GM21825 (cell line): Measurements from ENCODE around the gene TBCE.
"Not testable (repeated sequence)": the region's sequence is repeated elsewhere in the genome, so short reads cannot be mapped to it uniquely, and the experiment has no call there.

ENCODE experiments used
- ATAC-seq: cut with Tn5 transposase; IDR thresholded peaks from one replicate; pipeline ENCODE4 v1.9.1; 2021; ENCODE audit warnings: mild to moderate bottlenecking, moderate library complexity; ENCODE audit not compliant: unreplicated experiment

Gene TBCE

DNA sequence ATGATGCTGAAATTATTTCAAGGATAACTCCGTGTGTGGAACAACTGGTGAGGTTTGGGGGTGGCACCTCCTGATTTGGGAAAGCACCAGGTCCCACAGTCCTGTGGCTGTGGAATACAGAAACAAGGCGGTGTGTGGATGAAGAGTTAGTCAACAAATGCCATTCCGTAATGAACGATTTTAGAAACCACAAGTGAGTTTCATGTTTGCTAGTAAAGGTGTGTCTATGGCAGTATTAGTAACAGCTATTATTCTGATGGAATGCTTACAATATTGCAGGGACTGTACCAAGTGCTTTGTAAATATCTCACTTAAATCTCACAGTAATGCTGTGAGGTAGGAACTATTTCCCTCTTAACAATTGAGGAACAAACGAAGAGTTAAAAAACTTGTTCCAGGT, 83.2 kb downstream of the TBCE start:
- ATAC-seq: no peak

DNA sequence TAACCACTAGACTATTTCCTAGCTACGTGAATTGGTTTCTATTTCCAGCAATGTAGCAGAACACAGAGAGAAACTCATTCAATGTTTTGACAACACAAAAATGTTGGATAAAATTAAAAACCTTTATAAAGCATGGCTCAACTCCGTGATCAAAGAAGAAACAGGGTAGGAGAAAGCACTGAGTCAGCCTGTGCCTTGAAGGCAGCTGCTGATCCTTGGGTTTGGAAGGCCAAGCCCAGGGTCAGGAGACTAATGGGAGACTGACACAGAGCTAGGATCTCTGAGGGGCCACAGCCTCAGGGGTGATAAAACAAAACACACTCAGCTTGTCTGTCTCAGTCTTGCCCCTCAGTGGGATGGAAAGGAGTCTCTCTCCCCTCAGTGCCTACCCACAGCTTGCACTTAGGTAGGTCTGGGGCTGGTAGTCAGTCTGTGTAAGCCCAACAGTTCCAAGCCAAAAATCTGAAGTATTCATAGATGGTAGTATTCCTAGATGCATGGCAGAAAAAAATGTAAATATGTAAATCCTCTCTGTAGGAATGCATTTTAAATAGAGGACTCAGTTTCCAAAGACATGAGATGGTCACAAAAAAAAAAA, 83.8 kb downstream of the TBCE start:
- no peak for ATAC-seq

DNA sequence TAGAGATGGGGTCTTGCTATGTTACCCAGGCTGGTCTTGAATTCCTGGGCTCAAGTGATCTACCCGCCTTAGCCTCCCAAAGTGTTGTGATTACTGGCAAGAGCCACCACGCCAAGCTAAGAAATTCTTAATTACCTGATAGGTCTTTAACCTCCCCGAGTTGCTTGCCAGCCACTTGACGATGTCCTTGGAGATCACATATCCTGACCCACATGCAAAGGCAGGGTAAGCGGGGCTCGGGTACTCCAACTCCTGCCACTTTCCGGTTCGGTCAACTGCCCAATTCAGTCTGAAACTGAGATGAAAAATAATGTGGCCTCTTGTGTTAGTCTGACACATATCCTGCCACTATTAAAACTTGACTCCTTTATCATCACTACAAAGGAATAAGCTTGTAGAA, 86.8 kb downstream of the TBCE start:
- no peak for ATAC-seq

DNA sequence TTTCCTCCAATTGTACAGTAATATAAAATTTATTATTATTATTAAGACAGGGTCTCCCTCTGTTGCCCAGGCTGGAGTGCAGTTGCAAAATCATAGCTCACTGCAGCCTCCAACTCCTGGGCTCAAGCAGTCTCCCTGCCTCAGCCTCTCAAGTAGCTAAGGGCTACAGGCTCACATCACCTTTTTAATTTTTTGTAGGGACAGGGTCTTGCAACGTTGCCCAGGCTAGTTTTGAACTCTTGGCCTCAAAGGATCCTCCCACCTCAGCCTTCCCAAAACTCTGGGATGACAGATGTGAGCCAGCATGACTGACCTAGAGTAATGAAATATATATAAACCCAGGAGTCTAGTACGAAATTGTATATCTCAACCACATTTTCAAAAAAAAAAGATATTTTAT, 87.9 kb downstream of the TBCE start:
- no peak for ATAC-seq

- ATAC-seq: no peak
Measured at GRCh38 chr1:235455823-235456222, 88.6 kb downstream of the TBCE start.

- not testable (repeated sequence) for ATAC-seq
Measured at GRCh38 chr1:235457856-235458255, 90.6 kb downstream of the TBCE start.

DNA sequence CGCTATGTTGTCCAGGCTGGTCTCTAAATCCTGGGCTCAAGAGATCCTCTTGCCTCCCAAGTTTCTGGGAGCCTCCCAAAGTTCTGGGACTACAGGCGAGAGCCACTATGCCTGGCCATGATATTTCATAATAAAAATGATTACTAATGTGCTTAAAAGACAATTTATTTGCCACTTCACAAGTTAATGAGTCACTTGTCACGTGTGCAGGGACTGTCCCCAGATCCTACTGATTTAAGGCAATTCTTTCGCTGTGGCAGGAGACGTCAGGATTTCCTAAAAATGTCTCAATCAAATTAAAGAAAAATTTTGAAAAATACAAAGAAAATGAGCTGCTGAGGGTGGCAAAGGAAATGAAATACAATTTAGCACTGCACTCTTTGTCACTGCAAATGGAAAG, 93.5 kb downstream of the TBCE start:
- no peak for ATAC-seq

DNA sequence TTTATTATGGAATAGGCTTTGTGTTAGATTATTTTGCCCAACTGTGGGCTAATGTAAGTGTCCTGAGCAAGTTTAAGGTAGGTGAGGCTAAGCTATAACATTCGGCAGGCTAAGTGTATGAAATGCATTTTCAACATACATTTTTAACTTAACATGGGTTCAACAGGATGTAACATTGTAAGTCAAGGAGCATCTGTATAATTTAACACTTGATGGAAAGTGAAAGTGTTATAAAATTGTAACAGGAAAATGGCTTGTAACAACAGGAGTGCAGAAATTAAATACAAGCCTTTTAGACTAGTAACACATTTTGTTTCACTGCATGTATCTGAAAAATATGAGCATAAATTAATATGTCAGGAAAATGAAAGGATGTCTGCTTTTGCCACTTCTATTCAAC, 94.7 kb downstream of the TBCE start:
- ATAC-seq: no peak

GRCh38 chr1:235462832-235463231, 95.6 kb downstream of the TBCE start:
- not testable (repeated sequence) for ATAC-seq

DNA sequence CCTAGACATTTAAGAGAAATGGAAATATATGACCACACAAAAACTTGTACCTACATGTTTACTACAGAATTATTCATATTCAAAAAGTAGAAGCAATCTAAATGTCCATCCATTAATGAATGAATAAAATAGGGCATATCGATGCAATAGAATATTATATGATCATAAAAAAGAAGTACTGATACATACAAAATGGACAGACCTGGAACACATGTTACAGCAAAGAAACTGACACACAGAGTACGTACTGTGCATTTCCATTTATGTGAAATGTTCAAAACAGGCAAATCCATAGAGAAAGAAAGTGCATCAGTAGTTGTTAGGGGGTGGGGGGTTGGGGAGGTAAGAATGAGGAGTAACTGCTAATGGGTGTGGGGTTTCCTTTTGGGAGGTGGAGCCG, 97.8 kb downstream of the TBCE start:
- ATAC-seq: no peak

- ATAC-seq: no peak
Measured at GRCh38 chr1:235468004-235468403, 100.8 kb downstream of the TBCE start.

DNA sequence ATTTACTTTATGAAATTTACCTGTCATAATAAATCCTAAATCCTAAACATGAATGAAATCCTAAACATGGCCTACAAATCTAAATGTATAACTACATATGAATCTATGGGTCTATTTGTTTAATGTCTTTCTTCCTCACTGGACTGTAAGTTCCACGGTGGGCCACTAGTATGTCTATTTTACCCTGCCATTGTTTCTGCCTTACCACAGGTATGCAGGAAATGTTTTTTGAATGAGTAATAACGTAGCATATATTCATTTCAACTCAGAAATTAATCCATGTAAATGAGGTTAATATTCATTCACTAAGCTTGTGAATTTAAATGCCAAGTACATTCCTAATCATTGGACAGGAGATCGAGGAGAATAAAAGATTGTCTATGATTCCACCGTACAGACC, 101.7 kb downstream of the TBCE start:
- ATAC-seq: no peak

DNA sequence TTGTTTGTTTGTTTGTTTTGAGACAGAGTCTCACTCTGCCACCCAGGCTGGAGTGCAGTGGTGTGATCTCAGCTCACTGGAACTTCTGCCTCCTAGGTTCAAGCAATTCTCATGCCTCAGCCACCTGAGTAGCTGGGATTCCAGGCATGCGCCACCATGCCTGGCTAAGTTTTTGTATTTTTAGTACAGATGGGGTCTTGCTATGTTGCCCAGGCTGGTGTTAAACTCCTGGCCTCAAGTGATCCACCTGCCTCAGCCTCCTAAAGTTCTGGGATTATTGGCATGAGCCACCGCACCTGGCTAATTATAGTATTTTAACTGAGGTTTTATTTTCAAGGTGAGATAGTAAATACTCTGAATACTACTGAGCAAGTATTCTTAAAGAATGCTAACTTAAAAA, 102.7 kb downstream of the TBCE start:
- not testable (repeated sequence) for ATAC-seq

GRCh38 chr1:235470741-235471439, 103.7 kb downstream of the TBCE start:
- ATAC-seq: no peak

GRCh38 chr1:235473806-235474205, 106.6 kb downstream of the TBCE start:
- ATAC-seq: no peak

GRCh38 chr1:235483090-235483489, 115.9 kb downstream of the TBCE start:
- ATAC-seq: no peak

DNA sequence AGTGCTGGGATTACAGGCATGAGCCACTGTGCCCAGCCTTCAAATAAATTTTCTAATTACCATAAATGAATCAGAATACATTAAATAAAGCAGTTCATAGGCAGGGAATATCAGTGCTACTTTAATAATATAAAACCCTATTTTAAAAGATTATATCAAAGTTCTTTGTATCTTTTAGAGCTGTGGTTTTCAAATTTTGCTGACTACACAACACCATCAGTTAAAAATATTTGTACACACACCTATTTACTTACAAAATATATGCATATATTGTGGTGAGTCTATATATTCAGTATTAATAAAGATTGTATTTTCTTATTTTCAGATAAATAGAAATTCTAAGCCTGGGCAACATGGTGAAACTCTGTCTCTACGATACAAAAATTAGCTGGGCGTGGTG, 118.3 kb downstream of the TBCE start:
- no peak for ATAC-seq

GRCh38 chr1:235486321-235486720, 119.1 kb downstream of the TBCE start:
- no peak for ATAC-seq

DNA sequence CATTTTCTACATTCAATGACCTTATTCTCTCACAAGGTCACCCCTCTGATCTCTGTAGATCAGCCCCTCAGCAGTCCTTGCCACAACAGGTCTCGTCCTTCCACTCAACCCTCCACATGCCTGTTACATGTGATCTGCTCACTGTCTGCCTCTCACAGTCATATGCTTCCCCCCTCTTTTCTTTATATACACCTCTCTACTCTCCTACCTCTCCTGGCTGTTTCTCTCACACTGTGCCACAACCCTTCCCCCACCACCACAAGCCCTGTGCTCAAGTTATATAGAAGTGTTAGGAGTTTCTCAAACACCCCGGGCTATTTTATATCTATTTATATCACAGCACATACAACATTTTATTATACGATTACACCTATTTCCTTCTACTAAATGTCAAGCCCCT, 124.4 kb downstream of the TBCE start:
- no peak for ATAC-seq

- ATAC-seq: no peak
Measured at GRCh38 chr1:235494531-235494930, 127.3 kb downstream of the TBCE start.

DNA sequence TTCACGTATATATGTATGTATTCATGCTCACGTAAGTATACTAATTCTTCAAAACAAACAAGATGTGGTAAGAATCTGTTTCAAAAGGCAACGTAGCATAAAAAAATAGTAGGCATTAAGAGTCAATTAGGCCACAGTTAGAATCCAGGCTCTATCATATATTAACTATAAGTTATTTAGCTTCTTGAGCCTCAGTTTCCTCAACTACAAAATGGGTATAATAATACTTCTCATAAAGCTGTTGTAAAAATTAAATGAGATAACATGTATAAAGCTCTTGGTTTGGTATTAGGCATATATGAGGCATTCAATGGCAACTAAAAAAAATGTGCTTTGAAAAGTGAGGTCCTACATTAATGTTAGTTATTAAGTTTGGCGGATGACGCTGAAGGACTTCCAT, 127.8 kb downstream of the TBCE start:
- ATAC-seq: no peak

DNA sequence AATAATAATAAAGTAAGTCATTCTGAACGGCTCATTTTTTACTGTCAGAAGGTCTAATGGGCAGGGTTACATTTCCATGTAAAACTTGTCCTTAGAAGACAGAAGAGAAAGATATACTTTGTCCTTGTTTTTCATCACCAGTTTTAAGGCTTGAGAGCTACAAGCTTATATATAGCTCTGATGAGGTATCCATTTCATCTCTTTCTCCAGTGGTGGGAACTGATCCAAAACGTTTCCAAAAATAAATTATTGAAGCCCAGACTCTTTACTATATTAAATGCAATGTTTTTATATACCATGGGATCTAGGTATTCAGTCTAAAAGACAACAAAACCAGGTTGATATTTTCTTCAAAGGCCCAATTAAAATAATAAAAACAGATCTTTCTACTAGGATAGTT, 128.3 kb downstream of the TBCE start:
- no peak for ATAC-seq

DNA sequence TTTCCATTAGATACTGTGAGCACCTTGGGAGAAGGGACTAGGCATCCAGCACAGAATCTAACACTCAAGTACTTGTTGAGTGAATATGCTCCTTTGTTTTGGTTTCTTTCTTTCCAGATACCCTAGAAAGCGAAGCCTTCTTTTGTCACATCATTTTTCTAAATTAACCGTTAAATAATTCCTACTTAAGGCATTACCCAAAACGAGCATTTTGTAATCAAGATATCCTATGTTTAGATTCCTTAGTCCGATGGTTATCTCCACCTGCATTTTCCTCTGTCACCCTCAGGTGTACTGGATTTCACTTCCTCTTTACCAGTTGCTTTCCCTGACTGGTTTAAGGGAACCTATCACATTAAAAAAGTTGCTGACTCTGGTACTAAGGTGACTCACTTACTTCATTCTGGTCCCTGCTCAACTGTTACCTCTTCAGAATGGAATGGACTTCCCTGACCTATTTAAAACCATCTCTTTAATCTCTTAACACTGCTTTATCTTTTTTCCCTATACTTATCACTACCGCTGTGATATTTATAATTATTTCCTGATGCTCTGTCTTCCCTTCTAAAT, 133.8 kb downstream of the TBCE start:
- ATAC-seq: no peak
